Measurements from ENCODE around the gene ABCC1. TPM values are rescaled to one million over a fixed set of nuclear protein-coding genes. Genes with fewer than 3 reads are reported as not detected.

The ABCC1 gene
- total RNA-seq, 1 experiment from 2014 or later, result 25.0 TPM

DNA sequence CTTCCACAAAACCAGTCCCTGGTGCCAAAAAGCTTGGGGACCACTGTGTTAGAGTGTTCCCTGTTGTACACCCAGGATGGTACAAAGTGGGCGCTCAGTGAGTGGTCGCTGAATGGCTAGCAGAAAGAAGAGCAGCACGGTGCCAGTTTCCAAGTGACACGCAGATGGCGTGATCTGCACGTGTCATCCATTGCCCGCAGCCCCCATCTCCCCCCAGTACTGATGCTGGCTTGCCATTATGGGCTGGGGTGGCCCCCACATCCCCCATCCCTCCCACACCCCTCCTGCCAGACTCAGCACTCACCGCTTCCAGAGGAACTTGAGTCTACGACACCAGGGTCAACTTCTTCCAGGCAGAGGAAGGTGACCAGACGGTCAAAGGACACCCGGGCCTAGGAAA lies 237.4 kb downstream of the ABCC1 start:
- Histone ChIP-seq H3K27ac (ENCODE audit: low read depth, low read length, poor library complexity, severe bottlenecking) (no peak overlapping the region), H3K36me3 (ENCODE audit: insufficient read depth, low read length, poor library complexity, severe bottlenecking) (no peaks in the 10 kb centered on the region), H3K9me3 (ENCODE audit: low read depth, low read length, poor library complexity, severe bottlenecking) (no peaks in the 10 kb centered on the region), H3K4me3 (ENCODE audit: low read depth, low read length, poor library complexity, severe bottlenecking) (no peak overlapping the region), H3K27me3 (replicated peaks; ENCODE audit: insufficient read depth, low read depth, low read length, poor library complexity) (no peaks in the 10 kb centered on the region), H3K4me1 (ENCODE audit: insufficient read depth, low read length, poor library complexity, severe bottlenecking) (no peaks in the 10 kb centered on the region)
- TF ChIP-seq CTCF (conservative IDR thresholded peaks at IDR 0.05; ENCODE audit: low read depth, low read length) (no peak), EZH2 (IDR thresholded peaks at IDR 0.05; ENCODE audit: borderline replicate concordance, low read depth, low read length, poor library complexity, severe bottlenecking) (no peak)
- no peak for DNase-seq (ENCODE audit: low spot score)
- ChIA-PET CTCF (no interaction called here), POLR2A (ENCODE audit: low non-redundant PET) (no interaction called here)
- intact Hi-C loops (cut with micrococcal nuclease; ENCODE audit: unreplicated experiment), result no loop called here
- no TSS peak for BruUV-seq (replicated peaks)

DNA sequence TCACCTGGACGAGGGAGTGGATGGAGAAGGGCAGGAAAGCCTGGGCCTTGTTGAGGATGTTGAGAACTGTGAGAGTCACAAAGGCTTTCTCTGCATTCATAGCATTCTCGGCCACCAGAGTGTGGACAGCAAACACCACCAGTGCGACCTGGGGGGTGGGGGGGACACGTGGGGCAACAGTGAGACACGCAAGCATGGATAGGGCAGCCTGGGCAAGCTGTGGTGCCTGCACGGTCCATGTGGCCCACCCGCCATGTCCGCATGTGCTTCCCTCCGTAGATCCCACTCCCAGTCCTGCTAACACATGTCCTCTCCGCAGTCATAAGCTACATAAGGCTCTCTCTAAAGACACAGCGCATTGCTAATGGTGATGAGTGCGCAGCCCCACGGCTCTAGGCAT lies 239.4 kb downstream of the ABCC1 start:
- H3K27ac ChIP-seq (ENCODE audit: low read depth, low read length, poor library complexity, severe bottlenecking), result no peak overlapping the region
- no peaks in the 10 kb centered on the region for H3K9me3 ChIP-seq (ENCODE audit: low read depth, low read length, poor library complexity, severe bottlenecking)
- no peaks in the 10 kb centered on the region for H3K27me3 ChIP-seq (replicated peaks; ENCODE audit: insufficient read depth, low read depth, low read length, poor library complexity)
- H3K36me3 ChIP-seq (ENCODE audit: insufficient read depth, low read length, poor library complexity, severe bottlenecking), result no peaks in the 10 kb centered on the region
- TF ChIP-seq EZH2 (IDR thresholded peaks at IDR 0.05; ENCODE audit: borderline replicate concordance, low read depth, low read length, poor library complexity, severe bottlenecking), result no peak
- no peak for TF ChIP-seq CTCF (conservative IDR thresholded peaks at IDR 0.05; ENCODE audit: low read depth, low read length)
- ChIA-PET POLR2A (ENCODE audit: low non-redundant PET) (no interaction called here), CTCF (no interaction called here)
- intact Hi-C loops (cut with micrococcal nuclease; ENCODE audit: unreplicated experiment), result no loop called here
- BruUV-seq (replicated peaks), result no TSS peak
- no peak for DNase-seq (ENCODE audit: low spot score)
- no peak overlapping the region for H3K4me3 ChIP-seq (ENCODE audit: low read depth, low read length, poor library complexity, severe bottlenecking)
- no peaks in the 10 kb centered on the region for H3K4me1 ChIP-seq (ENCODE audit: insufficient read depth, low read length, poor library complexity, severe bottlenecking)

- H3K9me3 ChIP-seq (ENCODE audit: low read depth, low read length, poor library complexity, severe bottlenecking), result no peaks in the 10 kb centered on the region
- no peaks in the 10 kb centered on the region for H3K4me1 ChIP-seq (ENCODE audit: insufficient read depth, low read length, poor library complexity, severe bottlenecking)
- no peak overlapping the region for H3K4me3 ChIP-seq (ENCODE audit: low read depth, low read length, poor library complexity, severe bottlenecking)
- H3K27me3 ChIP-seq (replicated peaks; ENCODE audit: insufficient read depth, low read depth, low read length, poor library complexity), result no peaks in the 10 kb centered on the region
- DNase-seq (ENCODE audit: low spot score), result no peak
- TF ChIP-seq EZH2 (IDR thresholded peaks at IDR 0.05; ENCODE audit: borderline replicate concordance, low read depth, low read length, poor library complexity, severe bottlenecking) (no peak), CTCF (conservative IDR thresholded peaks at IDR 0.05; ENCODE audit: low read depth, low read length) (no peak)
- H3K36me3 ChIP-seq (ENCODE audit: insufficient read depth, low read length, poor library complexity, severe bottlenecking), result no peaks in the 10 kb centered on the region
- H3K27ac ChIP-seq (ENCODE audit: low read depth, low read length, poor library complexity, severe bottlenecking), result no peak overlapping the region
- BruUV-seq (replicated peaks), result no TSS peak
- POLR2A ChIA-PET (ENCODE audit: low non-redundant PET), result no interaction called here
- intact Hi-C loops (cut with micrococcal nuclease; ENCODE audit: unreplicated experiment), result loop anchor here (10.0 kb wide), 1 partner anchor 425 kb away; no protein-coding TSS in a partner anchor
- CTCF ChIA-PET, result no interaction called here
Measured at GRCh38 chr16:16189842-16190241, 240.4 kb downstream of the ABCC1 start.
